ENCODE data around the gene TENM3.
"Not testable (repeated sequence)": the region's sequence is repeated elsewhere in the genome, so short reads cannot be mapped to it uniquely, and the experiment has no call there.

The TENM3 gene

DNA sequence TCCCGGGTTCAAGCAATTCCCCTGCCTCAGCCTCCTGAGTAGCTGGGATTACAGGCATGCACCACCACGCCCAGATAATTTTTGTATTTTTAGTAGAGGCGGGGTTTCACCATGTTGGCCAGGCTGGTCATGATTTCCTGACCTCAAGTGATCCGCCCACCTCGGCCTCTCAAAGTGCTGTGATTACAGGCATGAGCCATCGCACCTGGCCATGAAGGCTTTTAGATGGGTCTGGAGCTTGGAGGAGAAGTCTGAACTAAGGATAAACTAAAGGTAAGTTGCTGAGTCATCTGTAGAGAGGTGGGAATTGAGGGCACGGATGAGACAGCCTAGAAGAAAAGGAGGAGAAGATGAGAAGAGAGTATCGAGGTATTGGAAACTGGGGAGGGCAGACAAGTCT, at the start of gene TENM3:
TSS of gene TENM3 (plus strand) at position 199 of the 400 bp plus-strand sequence. CDS start 80,619 bp downstream, outside the sequence.
- Mint-ChIP-seq H3K27me3 (peaks cover 24% of the 10 kb centered on the region), H3K9me3 (peaks cover 12 to 24% of the 10 kb centered on the region in 2 donors)
- H3K4me3 Mint-ChIP-seq, H3K27ac Mint-ChIP-seq, H3K4me1 Mint-ChIP-seq, ATAC-seq, DNase-seq: not testable (repeated sequence)

DNA sequence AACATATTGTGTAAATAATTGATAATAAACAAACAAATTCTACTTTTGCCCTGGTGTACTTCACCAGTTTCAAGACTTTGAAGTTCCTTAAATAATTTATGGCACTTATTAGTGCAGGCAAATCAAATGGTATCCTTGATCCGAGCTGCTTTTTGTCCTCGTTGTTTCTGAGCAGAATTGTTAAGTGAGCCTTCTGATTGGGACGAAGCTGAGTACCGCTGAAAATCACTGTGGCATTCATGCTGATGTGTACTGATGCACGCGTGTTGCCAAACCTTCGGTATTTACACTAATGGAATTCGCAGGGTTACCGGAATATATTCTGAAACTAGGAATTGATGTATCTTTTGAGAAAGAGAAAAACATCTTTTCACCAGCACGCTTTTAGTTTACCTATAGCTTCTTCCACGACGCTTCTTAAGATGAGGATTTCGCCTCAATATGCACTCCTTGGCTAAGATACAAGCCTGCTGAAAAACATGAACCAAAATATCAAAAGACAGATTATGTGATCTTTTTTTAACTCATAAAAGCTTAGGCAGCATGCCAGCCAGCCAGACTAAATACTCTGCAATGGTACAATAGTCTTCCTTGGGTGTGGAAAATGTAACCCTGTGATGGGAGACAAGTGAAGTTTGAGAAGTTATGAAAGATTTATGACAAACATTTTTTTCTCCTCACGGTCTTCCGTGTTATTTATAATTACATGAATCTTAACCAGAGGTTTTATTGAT, 48.9 kb upstream of the TENM3 start:
- Mint-ChIP-seq H3K9me3 (no peaks in the 10 kb centered on the region), H3K4me3 (no peak overlapping the region), H3K27me3 (no peaks in the 10 kb centered on the region), H3K4me1 (no peaks in the 10 kb centered on the region), H3K27ac (no peak overlapping the region)
- ATAC-seq = no peak
- DNase-seq = no peak

- H3K9me3 Mint-ChIP-seq = no peaks in the 10 kb centered on the region
- H3K27ac Mint-ChIP-seq = no peak overlapping the region
- no peak for ATAC-seq
- H3K4me1 Mint-ChIP-seq = no peaks in the 10 kb centered on the region
- no peak for DNase-seq
- H3K27me3 Mint-ChIP-seq = no peaks in the 10 kb centered on the region
- no peak overlapping the region for H3K4me3 Mint-ChIP-seq
These were observed 45.6 kb upstream of the TENM3 start for GRCh38 chr4:182197611-182198010.

GRCh38 chr4:182201871-182202270, 41.3 kb upstream of the TENM3 start:
- Mint-ChIP-seq H3K4me3 (no peak overlapping the region), H3K9me3 (no peaks in the 10 kb centered on the region), H3K27ac (no peak overlapping the region), H3K4me1 (no peaks in the 10 kb centered on the region), H3K27me3 (no peaks in the 10 kb centered on the region)
- ATAC-seq = no peak
- no peak for DNase-seq

DNA sequence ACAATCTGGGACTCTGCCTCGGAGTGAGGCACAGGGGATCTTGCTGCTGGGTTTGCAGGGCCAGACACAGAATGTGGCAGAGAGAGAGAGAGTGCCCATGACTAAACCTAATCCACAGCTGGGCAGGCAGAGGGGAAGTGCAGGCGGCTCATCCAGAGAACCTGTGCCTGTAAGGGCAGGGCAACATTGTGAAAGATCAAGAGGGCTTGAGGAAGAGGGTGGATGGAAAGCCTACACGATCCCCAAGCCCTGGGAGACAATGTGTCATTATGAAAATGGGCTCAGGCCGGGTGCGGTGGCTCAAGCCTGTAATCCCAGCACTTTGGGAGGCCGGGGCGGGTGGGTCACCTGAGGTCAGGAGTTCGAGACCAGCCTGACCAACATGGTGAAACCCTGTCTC, 40.6 kb upstream of the TENM3 start:
- ATAC-seq (no peak), DNase-seq (no peak)
- no peaks in the 10 kb centered on the region for H3K27me3 Mint-ChIP-seq
- no peak overlapping the region for H3K27ac Mint-ChIP-seq
- no peaks in the 10 kb centered on the region for H3K4me1 Mint-ChIP-seq
- no peak overlapping the region for H3K4me3 Mint-ChIP-seq
- no peaks in the 10 kb centered on the region for H3K9me3 Mint-ChIP-seq

GRCh38 chr4:182203872-182204411, 39.3 kb upstream of the TENM3 start:
- no peaks in the 10 kb centered on the region for H3K4me1 Mint-ChIP-seq
- no peaks in the 10 kb centered on the region for H3K9me3 Mint-ChIP-seq
- no peak overlapping the region for H3K27ac Mint-ChIP-seq
- no peak overlapping the region for H3K4me3 Mint-ChIP-seq
- ATAC-seq (no peak), DNase-seq (no peak)
- H3K27me3 Mint-ChIP-seq = no peaks in the 10 kb centered on the region

DNA sequence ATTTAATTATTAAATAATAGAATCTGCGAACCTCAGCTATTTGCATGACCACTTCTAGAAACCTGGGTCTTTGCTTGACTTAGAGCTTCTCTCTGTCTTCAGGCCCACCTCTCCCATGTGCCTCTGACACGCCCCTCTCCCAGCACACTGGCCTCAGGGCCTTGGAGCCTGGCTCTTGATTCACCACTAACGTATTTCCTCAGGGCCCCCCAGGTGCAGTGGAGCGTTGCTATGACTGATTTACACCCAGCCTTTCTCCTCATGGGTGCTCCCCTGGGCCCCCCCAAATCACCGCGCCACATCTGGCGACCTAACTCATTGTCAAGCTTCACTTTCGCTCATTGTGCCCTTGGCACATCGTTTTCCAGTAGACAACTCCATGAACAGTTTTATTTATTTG, 37.9 kb upstream of the TENM3 start:
- Mint-ChIP-seq H3K27me3 (no peaks in the 10 kb centered on the region), H3K4me1 (no peaks in the 10 kb centered on the region), H3K27ac (no peak overlapping the region), H3K4me3 (no peak overlapping the region), H3K9me3 (peaks cover 4 to 6% of the 10 kb centered on the region in 2 donors)
- ATAC-seq (no peak), DNase-seq (no peak)

DNA sequence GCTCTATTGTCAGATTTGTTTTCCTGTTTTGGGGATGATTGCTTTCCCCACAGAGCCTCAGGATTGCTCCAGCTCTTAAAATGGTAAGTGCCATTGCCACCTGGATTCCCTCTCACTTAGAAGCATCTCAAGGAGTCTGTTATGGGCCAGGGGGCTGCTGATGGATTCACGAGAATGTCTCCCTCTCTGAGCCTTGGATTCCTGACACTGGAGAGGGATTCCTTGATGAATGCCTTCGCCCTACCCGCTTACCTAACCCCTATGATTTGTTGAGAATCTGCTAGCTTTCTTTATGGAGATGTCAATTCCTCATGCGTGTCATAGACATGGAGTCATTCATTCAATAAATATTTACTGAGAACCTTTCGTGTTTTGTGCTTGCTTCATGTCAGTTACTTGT, 36.9 kb upstream of the TENM3 start:
- peaks cover 4 to 11% of the 10 kb centered on the region in 2 donors for H3K9me3 Mint-ChIP-seq
- no peak overlapping the region for H3K27ac Mint-ChIP-seq
- H3K4me3 Mint-ChIP-seq = no peak overlapping the region
- no peak for DNase-seq
- no peaks in the 10 kb centered on the region for H3K4me1 Mint-ChIP-seq
- no peak for ATAC-seq
- H3K27me3 Mint-ChIP-seq = no peaks in the 10 kb centered on the region

DNA sequence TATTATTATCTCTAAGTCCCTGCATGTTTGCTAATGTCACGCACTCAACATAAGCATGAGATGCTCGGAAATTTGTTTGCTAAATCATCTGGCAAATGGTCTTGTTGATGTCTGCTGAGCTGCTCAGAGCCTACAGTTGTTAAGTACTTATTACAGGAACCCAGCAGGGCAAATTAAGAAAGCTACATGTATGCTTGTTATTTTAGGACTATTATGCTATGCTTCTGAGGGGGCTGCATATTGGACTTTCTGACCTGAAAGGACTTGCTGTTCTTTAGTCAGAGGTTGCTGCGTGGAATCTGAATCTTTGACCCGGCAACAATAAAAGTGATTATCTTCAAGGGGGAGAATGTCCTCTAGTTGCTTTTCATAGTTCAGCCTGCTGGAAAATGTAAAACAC, 36.3 kb upstream of the TENM3 start:
- H3K4me3 Mint-ChIP-seq = no peak overlapping the region
- H3K27ac Mint-ChIP-seq = no peak overlapping the region
- no peak for DNase-seq

GRCh38 chr4:182207830-182208396, 35.3 kb upstream of the TENM3 start:
- H3K27me3 Mint-ChIP-seq = no peaks in the 10 kb centered on the region
- H3K27ac Mint-ChIP-seq = no peak overlapping the region
- peaks cover 4 to 11% of the 10 kb centered on the region in 2 donors for H3K9me3 Mint-ChIP-seq
- no peak overlapping the region for H3K4me3 Mint-ChIP-seq
- H3K4me1 Mint-ChIP-seq = no peaks in the 10 kb centered on the region
- ATAC-seq (no peak), DNase-seq (no peak)

More for the DNA sequence above, 36.3 kb upstream of the TENM3 start:
- Mint-ChIP-seq H3K4me1 (no peaks in the 10 kb centered on the region), H3K9me3 (peaks cover 4 to 11% of the 10 kb centered on the region in 2 donors), H3K27me3 (no peaks in the 10 kb centered on the region)
- ATAC-seq = no peak

GRCh38 chr4:182208526-182209050, 34.6 kb upstream of the TENM3 start:
- H3K27ac Mint-ChIP-seq = no peak overlapping the region
- H3K4me3 Mint-ChIP-seq = no peak overlapping the region
- peaks cover 4 to 11% of the 10 kb centered on the region in 2 donors for H3K9me3 Mint-ChIP-seq
- DNase-seq = no peak
- no peaks in the 10 kb centered on the region for H3K4me1 Mint-ChIP-seq
- no peak for ATAC-seq
- no peaks in the 10 kb centered on the region for H3K27me3 Mint-ChIP-seq

- H3K4me1 Mint-ChIP-seq = no peaks in the 10 kb centered on the region
- no peak for DNase-seq
- H3K9me3 Mint-ChIP-seq = peaks cover 4 to 11% of the 10 kb centered on the region in 2 donors
- no peak overlapping the region for H3K27ac Mint-ChIP-seq
- no peaks in the 10 kb centered on the region for H3K27me3 Mint-ChIP-seq
- no peak overlapping the region for H3K4me3 Mint-ChIP-seq
- no peak for ATAC-seq
These were observed 30.9 kb upstream of the TENM3 start for GRCh38 chr4:182212211-182212761.

DNA sequence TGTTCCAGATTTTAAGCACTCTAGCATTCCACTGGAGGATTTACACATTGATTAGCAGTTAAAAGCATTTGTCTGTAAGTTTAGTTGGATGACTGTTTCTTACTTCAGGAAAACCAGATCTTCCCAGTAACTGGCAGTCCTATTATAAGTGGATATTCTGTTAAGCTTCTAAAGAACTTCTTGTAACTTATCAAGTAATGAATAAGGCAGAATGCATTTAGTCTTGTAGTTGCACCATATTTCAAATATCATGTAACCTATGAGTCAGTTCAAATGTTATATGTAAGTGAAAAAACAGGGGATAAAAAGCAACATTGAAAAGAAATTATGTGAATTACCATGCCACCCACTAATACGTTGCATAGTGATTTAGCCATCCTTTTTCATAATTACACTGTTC, 30.2 kb upstream of the TENM3 start:
- Mint-ChIP-seq H3K4me3 (no peak overlapping the region), H3K9me3 (peaks cover 4 to 11% of the 10 kb centered on the region in 2 donors), H3K4me1 (no peaks in the 10 kb centered on the region), H3K27ac (no peak overlapping the region), H3K27me3 (no peaks in the 10 kb centered on the region)
- ATAC-seq (no peak), DNase-seq (no peak)

DNA sequence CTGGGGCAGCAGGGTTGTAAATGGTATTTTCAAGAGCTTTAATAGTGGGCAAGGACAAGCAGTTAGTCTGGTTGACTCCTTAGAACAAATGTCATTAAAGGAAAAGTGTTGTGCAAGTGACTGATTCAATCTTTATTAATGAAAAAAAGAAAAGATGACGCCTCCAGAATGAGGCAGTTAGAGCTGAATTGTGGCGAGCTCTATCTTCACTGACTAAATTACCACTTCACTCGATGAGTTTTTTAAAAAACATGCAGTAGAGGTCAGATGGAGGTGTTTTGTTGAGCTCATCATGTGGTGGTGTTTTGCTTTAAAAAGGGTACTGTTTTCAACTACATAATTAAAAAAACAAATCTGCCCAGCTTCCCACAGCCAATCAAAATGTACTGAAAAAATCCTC, 28.1 kb upstream of the TENM3 start:
- Mint-ChIP-seq H3K4me1 (no peaks in the 10 kb centered on the region), H3K9me3 (peaks cover under 1 to 6% of the 10 kb centered on the region in 2 donors), H3K4me3 (no peak overlapping the region), H3K27me3 (no peaks in the 10 kb centered on the region), H3K27ac (no peak overlapping the region)
- no peak for DNase-seq
- no peak for ATAC-seq

- Mint-ChIP-seq H3K27me3 (no peaks in the 10 kb centered on the region), H3K4me1 (no peaks in the 10 kb centered on the region), H3K9me3 (no peaks in the 10 kb centered on the region), H3K4me3 (no peak overlapping the region), H3K27ac (no peak overlapping the region)
- DNase-seq = no peak
- ATAC-seq = no peak
These were observed 27.2 kb upstream of the TENM3 start for GRCh38 chr4:182216005-182216404.

Data from stimulated activated naive CD8-positive, alpha-beta T cell treated with anti-CD3 and anti-CD28 coated beads, Interleukin-15, amount 100 ng/mL, for 72 hours (primary cell).